OCI-LY3 (cell line): ENCODE results near the gene KCNK13.
"Not testable (repeated sequence)": the region's sequence is repeated elsewhere in the genome, so short reads cannot be mapped to it uniquely, and the experiment has no call there.

Experiments
- H2AFZ ChIP-seq: fragments of 200-600, 300-600 bp; shearing (Covaris generic); 2 replicates; pipeline ENCODE4 v1.6.0; 2014; ENCODE audit warnings: antibody characterized with exemption, low read depth, low read length
- H3K27ac ChIP-seq: fragments of 200-600, 300-600 bp; sonication (generic); 2 replicates; pipeline ENCODE4 v1.5.1; 2014; ENCODE audit warnings: mild to moderate bottlenecking, low read length, moderate library complexity, mixed read lengths
- H3K27me3 ChIP-seq: fragments of 200-600, 300-600 bp; sonication (generic); 2 replicates; pipeline ENCODE4 v1.6.1; 2014; ENCODE audit warnings: low read depth, low read length, mixed read lengths
- H3K36me3 ChIP-seq: fragments of 200-600, 300-600 bp; sonication (generic); replicated peaks from 2 replicates; pipeline ENCODE3; 2014; ENCODE audit warnings: low read depth, low read length, mixed read lengths
- H3K4me1 ChIP-seq: fragments of 300-600, 200-600 bp; sonication (generic); 2 replicates; pipeline ENCODE4 v1.6.1; 2014; ENCODE audit warnings: low read length, mixed read lengths
- H3K4me2 ChIP-seq: fragments of 200-600, 300-600 bp; sonication (generic); 2 replicates; pipeline ENCODE4 v1.6.1; 2014; ENCODE audit warnings: low read length, mixed read lengths
- H3K4me3 ChIP-seq: fragments of 300-600, 200-600 bp; sonication (generic); 2 replicates; pipeline ENCODE4 v1.5.1; 2014; ENCODE audit warnings: antibody characterized with exemption, mild to moderate bottlenecking, low read length, moderate library complexity
- H3K79me2 ChIP-seq: fragments of 300-600, 200-600 bp; shearing (Covaris generic); 2 replicates; pipeline ENCODE4 v1.6.1; 2014; ENCODE audit warnings: mild to moderate bottlenecking, low read length, mixed read lengths
- H3K9ac ChIP-seq: fragments of 300-600, 200-600 bp; shearing (Covaris generic); 2 replicates; pipeline ENCODE4 v1.6.0; 2014; ENCODE audit warnings: mild to moderate bottlenecking, low read length, moderate library complexity
- H3K9me3 ChIP-seq: fragments of 200-600, 300-600 bp; shearing (Covaris generic); 2 replicates; pipeline ENCODE4 v1.6.1; 2014; ENCODE audit warnings: low read length, mixed read lengths; ENCODE audit not compliant: insufficient read depth
- H4K20me1 ChIP-seq: fragments of 200-600, 300-600 bp; sonication (generic); 2 replicates; pipeline ENCODE4 v1.6.1; 2016; ENCODE audit warnings: low read length, mixed read lengths; ENCODE audit not compliant: insufficient read depth
- CTCF ChIP-seq: fragments of 200-600, 300-600 bp; sonication (generic); IDR thresholded peaks from 2 replicates; pipeline ENCODE4 v1.5.1; 2014; ENCODE audit warnings: antibody characterized with exemption, low read length, low read depth
- EZH2phosphoT487 ChIP-seq: fragments of 200-600 bp; shearing (Covaris generic); IDR thresholded peaks from 2 replicates; pipeline ENCODE4 v1.6.1; 2018; ENCODE audit warnings: antibody characterized with exemption, mixed run types, low read depth

The KCNK13 gene

GRCh38 chr14:90204516-90204915 is 142.7 kb downstream of the KCNK13 start:
- H3K27me3 ChIP-seq = peaks cover 9% of the 10 kb centered on the region; the same call in 1 of the 2 replicates
- no peak overlapping the region for H3K4me3 ChIP-seq
- H4K20me1 ChIP-seq = no peaks in the 10 kb centered on the region
- H3K9ac ChIP-seq = no peak overlapping the region
- H3K4me2 ChIP-seq = no peak overlapping the region
- H3K27ac ChIP-seq = no peak overlapping the region
- TF ChIP-seq EZH2phosphoT487 (no peak), CTCF (no peak)
- H3K4me1 ChIP-seq = no peaks in the 10 kb centered on the region
- no peak overlapping the region for H2AFZ ChIP-seq
- H3K79me2 ChIP-seq = no peaks in the 10 kb centered on the region
- 0 out of 2 replicates have a peak, but pooled peaks cover 9% of the 10 kb centered on the region for H3K9me3 ChIP-seq
- no peaks in the 10 kb centered on the region for H3K36me3 ChIP-seq

- Histone ChIP-seq H3K36me3 (no peaks in the 10 kb centered on the region), H3K4me3 (no peak overlapping the region)
Observed at GRCh38 chr14:90213099-90213748, 151.4 kb downstream of the KCNK13 start.

GRCh38 chr14:90228478-90228877 is 166.7 kb downstream of the KCNK13 start:
- no peak overlapping the region for H3K4me2 ChIP-seq
- peaks cover 4% of the 10 kb centered on the region; the same call in 1 of the 2 replicates for H3K27me3 ChIP-seq
- H3K36me3 ChIP-seq = no peaks in the 10 kb centered on the region
- no peaks in the 10 kb centered on the region for H3K4me1 ChIP-seq
- TF ChIP-seq CTCF (no peak), EZH2phosphoT487 (no peak)
- H3K4me3 ChIP-seq = no peak overlapping the region
- no peak overlapping the region for H3K27ac ChIP-seq
- H3K9me3 ChIP-seq = no peaks in the 10 kb centered on the region
- no peak overlapping the region for H2AFZ ChIP-seq
- H4K20me1 ChIP-seq = no peaks in the 10 kb centered on the region
- H3K9ac ChIP-seq = no peak overlapping the region
- H3K79me2 ChIP-seq = no peaks in the 10 kb centered on the region

More at GRCh38 chr14:90213099-90213748, 151.4 kb downstream of the KCNK13 start:
- no peaks in the 10 kb centered on the region for H3K9me3 ChIP-seq
- no peak overlapping the region for H2AFZ ChIP-seq
- no peak overlapping the region for H3K27ac ChIP-seq
- no peaks in the 10 kb centered on the region for H3K79me2 ChIP-seq
- H3K4me2 ChIP-seq = no peak overlapping the region
- no peak overlapping the region for H3K9ac ChIP-seq
- no peak for TF ChIP-seq CTCF
- TF ChIP-seq EZH2phosphoT487 = no peak
- H4K20me1 ChIP-seq = no peaks in the 10 kb centered on the region
- peaks cover 8% of the 10 kb centered on the region for H3K4me1 ChIP-seq
- H3K27me3 ChIP-seq = no peaks in the 10 kb centered on the region

GRCh38 chr14:90229942-90230341 is 168.1 kb downstream of the KCNK13 start:
- H3K9ac ChIP-seq, H3K4me1 ChIP-seq, H3K4me3 ChIP-seq, H3K27ac ChIP-seq, H2AFZ ChIP-seq, H3K36me3 ChIP-seq, H3K79me2 ChIP-seq, H4K20me1 ChIP-seq, H3K4me2 ChIP-seq, H3K27me3 ChIP-seq, H3K9me3 ChIP-seq: not testable (repeated sequence)
